Activated T-helper 1 cell treated with Interleukin-2 at 50 U/mL for 16 hours (primary cell): Measurements from ENCODE around the gene MRPL14.
"Not testable (repeated sequence)": the region's sequence is repeated elsewhere in the genome, so short reads cannot be mapped to it uniquely, and the experiment has no call there.

Experiments
- DNase-seq: peaks from one replicate; pipeline ENCODE4 v3.0.0-alpha.2; 2020; ENCODE audit warnings: low read depth

The MRPL14 gene

GRCh38 chr6:44149369-44150012 lies 22.2 kb upstream of the MRPL14 start:
- no peak for DNase-seq

GRCh38 chr6:44148306-44148705 lies 21.1 kb upstream of the MRPL14 start:
- DNase-seq: no peak

DNA sequence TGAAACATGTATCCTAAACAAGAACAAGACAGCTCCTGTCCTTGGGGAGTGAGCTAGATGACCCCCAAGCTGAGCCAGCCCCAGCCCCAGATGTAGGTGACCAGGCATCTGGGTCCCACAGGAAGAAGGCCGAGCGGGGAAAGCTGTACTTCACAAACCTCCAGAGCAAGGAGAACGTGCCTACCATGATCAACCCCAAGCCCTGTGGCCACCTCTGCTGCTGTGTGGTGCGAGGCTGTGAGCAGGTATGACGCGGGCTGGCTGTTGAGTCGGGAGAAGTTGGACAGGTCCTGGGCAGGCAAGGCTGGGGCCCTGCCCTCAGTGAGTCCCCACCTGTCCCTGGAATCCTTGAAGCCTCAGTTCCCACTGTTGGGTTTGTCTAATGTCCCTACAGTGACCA lies 20.0 kb upstream of the MRPL14 start:
- DNase-seq: no peak

- DNase-seq: no peak
Measured at GRCh38 chr6:44146685-44147084, 19.4 kb upstream of the MRPL14 start.

GRCh38 chr6:44145839-44146238 lies 18.6 kb upstream of the MRPL14 start:
- DNase-seq: no peak

DNA sequence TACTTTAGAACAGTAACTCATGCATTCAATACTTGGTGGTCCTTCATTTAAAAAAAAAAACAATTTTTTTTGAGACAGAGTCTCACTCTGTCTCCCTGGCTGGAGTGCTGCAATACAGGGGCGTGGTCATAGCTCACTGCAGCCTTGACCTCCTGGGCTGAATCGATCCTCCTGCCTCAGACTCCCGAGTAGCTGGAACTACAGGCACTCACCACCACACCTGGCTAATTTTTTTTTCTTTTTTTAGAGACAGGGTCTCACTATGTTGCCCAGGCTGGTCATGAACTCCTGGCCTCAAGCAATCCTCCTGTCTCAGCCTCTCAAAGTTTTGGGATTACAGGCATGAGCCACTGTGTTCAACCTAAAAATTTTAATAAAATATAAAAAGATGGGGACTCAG lies 17.3 kb upstream of the MRPL14 start:
- not testable (repeated sequence) for DNase-seq

- DNase-seq: no peak
Measured at GRCh38 chr6:44143731-44144130, 16.5 kb upstream of the MRPL14 start.

GRCh38 chr6:44142835-44143234 lies 15.6 kb upstream of the MRPL14 start:
- DNase-seq: no peak

- no peak for DNase-seq
Measured at GRCh38 chr6:44139351-44139743, 12.1 kb upstream of the MRPL14 start.

DNA sequence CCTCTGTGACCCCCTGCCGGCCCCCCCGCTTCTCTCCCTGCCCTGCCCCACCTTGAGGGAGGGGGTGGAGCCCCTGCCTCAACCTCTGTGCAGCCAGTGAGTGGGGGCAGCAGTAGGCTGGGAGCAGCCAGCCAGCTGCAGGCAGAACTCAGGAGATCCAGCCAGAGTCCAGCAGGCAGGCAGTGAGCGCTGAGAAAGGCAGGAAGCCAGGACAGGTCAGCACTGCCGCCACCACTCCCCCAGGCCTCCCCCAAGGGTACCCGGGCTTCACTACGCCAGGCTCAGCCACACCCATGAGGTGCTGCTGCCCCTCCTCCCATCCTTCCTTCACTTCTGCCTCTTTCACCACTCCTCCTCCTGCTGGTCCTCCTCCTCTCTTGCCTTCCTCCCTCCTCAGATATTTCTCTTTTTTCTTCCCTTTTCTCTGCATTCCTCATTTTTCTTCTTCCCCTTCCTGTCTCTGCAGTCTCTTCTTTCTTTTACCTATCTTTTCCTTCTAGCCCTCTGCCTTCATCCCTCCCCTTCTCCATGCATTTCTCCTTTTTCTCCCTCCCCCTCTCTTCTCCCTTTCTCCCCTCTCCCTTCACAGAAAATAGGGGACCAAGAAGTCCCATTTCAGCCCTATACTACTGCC lies 11.6 kb upstream of the MRPL14 start:
- no peak for DNase-seq

GRCh38 chr6:44135875-44136274 lies 8.6 kb upstream of the MRPL14 start:
- DNase-seq: no peak

- no peak for DNase-seq
Measured at GRCh38 chr6:44135173-44135758, 8.0 kb upstream of the MRPL14 start.

GRCh38 chr6:44133981-44134711 lies 6.9 kb upstream of the MRPL14 start:
- no peak for DNase-seq

DNA sequence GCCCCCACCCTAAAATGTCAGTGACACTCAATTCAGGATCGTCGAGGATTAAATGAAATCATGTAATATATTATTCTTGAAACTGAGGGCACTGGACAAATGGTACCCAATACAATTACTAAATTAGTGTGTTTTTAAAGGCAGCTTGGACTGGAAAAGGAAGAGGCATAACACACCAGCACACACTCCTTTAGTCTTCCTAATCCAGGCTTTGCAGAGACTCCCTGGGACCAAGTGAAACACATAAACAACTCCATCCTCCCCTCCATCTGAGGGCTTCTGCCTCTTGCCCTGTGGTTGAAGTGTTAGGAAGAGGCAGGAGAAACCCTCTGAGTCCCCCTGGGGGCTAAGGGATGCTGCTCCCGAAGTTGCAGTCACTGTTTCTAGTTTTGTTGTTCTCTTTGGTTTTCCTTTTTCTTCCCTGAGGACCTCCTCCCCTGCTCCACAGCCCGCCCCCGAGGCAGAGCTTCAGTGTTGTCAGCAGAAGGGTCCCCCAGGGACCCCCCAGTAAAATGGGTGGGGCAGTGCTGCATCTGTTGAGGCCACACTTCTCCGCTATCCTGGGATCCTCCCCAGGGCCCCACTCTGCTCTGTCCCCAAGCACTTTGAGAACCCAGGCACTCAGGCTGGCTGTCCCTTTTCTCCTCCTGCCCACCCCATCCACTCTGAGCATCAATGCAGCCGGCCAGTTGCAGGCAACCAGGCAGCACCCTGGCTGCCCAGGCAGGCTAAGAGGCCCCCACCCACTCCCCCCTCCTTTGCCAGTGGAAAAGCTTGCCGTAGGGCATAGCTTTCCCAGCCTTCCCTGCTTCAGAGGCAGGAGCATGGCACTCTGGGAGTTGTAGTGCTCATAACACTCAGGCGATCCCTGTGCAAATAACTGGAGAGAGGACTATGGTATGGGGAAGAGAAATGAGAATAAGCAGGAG lies 6.0 kb upstream of the MRPL14 start:
- DNase-seq: no peak

DNA sequence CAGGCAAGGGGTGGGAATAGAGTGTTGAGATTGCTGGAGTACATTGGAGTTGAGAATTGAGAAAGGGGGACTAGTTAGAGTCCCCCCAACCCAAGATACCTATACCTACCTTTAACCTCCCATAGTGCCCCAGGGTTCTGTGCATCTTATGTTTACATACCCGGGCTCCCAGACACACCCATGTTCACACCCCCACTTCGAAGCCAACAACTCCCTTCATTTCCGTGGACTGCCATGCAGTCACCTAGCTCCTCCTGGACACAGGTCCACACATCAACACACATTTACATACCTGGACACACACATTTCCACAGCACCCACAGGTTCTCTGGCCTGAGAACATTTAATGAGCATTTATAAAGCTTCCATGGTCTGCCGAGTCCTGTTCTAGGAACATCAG lies 5.2 kb upstream of the MRPL14 start:
- DNase-seq: no peak

DNA sequence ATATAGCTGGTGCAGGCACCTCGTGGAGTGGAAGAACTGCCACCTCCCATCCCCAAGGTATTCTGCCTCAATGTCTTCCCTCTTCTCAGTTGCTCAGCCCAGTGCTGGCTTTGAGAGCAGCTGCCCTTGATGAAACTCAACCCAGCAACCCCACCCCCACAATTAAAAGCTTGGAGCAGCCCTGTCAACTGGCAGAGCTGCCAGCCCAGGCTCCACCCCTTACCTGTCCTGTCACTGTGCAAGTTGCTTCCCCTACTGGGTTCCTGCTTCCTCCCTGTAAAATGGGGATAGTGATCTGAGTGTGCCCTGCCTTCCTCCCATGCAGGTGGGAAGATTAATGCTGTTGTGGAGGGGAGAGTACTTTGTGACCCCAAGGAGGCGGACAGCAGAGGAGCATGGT lies 4.6 kb upstream of the MRPL14 start:
- DNase-seq: no peak

DNA sequence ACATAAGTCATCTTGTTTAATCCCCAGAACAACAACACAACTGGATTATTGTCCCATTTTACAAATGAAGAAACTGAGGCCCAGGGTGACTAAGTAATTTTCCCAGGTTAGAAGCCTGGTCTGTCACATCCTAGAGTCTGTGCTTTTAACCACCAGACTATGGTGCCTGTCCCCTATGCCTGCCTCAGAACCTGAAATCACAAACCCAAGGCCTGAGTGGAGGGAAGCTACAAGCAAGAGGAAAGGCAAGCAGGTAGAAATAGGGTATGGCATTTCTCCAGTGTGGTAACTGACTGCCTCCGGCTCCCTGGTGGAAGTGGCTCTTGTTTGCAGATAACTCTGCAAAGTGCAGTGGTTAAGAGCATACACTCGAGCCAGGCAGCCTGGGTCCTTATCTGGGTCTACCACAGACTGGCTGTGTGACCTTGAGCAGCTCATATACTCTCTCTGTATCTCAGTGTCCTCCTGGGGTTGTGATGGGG lies 2.6 kb upstream of the MRPL14 start:
- DNase-seq: no peak

DNA sequence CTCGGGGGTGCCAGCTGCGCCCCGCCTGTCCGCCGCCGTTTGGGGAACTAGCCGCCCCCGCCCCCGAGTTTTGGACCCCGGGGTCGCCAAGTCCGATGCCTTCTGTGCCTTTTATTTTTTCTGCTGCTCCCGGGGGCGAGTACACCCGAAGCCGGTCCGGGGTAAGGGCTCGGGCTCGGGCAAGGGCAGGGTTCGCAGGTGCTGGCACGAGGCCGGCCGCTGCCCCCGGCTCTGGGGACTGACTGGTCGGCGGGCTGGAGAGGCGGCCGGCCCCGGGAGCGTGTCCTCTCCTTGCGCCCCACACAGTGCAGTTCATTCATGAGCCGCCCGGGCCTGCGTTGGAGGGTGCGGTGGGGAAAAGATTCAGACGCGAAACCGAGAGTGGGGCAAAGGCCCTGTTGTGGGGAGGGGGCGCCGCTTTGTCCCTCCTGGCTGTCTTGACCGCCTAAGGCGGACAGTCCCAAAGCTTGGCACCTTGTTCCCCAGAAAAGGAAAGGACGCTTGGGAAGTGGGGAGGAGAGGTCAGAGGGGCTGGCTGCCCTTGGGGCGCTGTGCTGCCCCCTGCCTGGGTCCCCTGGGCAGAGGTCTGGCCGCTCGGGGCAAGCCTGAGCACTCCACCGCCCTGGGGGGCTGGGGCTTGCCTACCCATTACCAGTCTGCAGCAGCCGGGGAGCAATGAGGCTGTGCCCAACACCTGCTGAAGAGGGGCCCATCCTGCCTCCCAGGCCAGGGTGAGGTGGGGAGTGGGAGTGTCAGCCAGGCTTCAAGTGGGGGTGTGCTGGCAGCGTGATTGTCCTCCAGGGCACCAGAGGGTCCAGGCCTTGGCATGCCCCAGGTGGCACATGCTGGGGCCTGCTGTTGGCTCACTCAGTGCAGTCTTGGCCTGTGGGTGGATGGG lies 1.0 kb upstream of the MRPL14 start:
- DNase-seq: no peak

GRCh38 chr6:44126320-44127149 lies 717 bp downstream of the MRPL14 start:
- DNase-seq: peak; percentile 22

DNA sequence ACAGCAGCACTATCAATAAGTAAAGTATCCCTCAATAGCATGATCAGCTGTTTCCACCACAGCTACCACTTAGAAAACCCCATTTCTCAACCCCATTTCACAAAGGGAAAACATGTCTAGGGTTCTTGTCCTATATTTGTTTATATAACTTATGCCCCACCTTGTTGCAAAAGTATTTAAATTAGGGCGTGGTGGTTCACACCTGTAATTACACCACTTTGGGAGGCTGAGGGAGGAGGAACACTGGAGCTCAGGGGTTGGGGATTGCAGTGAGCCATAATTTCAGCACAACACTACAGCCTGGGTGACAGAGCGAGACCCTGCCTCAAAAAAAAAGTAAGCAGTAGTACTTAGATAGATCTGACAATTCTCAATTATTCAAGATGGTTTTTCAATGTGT lies 3.7 kb downstream of the MRPL14 start:
- no peak for DNase-seq
